ENCODE data around the gene USF3.

- TF ChIP-seq, protein P1, sequence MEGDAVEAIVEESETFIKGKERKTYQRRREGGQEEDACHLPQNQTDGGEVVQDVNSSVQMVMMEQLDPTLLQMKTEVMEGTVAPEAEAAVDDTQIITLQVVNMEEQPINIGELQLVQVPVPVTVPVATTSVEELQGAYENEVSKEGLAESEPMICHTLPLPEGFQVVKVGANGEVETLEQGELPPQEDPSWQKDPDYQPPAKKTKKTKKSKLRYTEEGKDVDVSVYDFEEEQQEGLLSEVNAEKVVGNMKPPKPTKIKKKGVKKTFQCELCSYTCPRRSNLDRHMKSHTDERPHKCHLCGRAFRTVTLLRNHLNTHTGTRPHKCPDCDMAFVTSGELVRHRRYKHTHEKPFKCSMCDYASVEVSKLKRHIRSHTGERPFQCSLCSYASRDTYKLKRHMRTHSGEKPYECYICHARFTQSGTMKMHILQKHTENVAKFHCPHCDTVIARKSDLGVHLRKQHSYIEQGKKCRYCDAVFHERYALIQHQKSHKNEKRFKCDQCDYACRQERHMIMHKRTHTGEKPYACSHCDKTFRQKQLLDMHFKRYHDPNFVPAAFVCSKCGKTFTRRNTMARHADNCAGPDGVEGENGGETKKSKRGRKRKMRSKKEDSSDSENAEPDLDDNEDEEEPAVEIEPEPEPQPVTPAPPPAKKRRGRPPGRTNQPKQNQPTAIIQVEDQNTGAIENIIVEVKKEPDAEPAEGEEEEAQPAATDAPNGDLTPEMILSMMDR (IDR thresholded peaks at IDR 0.05): no peak
- TF ChIP-seq POLR2A (IDR thresholded peaks at IDR 0.05): no peak
Measured at GRCh38 chr3:113717308-113717707, 20.9 kb upstream of the USF3 start.

Measured in heart left ventricle (tissue), 13 donors.